Stimulated activated CD8-positive, alpha-beta memory T cell treated with anti-CD3 and anti-CD28 coated beads, Interleukin-4, amount 100 ng/mL, for 48 hours (primary cell): ENCODE results near the gene DNAL4.

ENCODE experiments used
- DNase-seq: peaks from one replicate; pipeline ENCODE4 v3.0.0-alpha.2; 2020

DNAL4 gene, protein sequence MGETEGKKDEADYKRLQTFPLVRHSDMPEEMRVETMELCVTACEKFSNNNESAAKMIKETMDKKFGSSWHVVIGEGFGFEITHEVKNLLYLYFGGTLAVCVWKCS

DNA sequence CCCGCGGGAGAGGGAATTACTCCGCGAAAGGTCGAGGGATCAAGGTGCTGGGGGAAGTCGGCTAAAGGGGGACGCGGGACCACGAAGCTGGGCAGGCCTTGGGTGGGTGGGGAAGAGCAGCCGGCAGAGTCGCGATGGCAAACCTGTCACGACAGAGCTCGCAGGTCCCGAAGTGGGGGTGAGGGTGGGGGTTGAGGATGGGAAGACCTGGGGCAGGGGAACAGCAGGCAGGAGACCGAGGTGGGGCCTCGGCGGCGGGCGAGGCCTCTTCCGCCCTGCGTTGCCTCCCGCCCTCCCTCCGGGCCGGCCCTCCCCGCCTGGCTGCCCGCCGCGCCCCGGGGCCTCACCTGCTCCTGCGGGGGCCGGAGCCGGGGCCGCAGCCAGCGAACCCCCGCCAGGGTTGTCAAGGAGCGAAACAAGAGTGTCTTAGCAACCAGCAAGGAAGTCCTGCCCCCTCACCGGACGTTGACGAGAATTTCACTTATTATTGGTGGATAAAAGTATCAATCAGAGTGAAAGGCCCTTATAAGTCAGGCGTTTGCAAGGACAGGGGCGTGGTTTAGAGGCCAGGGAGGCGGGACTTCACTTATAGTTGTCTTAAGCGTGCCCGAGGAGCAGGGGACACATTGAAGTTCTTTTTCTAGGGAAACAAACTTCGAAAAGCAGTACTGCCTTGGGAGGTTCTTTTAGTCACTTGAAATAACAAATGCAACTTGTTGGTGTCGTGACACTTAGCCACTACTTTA is at the start of gene DNAL4:
DNAL4 (minus strand) TSS at position 423 of the 746 bp plus-strand sequence. CDS start 11,412 bp downstream, outside the sequence.
- peak; percentile 93 for DNase-seq

DNA sequence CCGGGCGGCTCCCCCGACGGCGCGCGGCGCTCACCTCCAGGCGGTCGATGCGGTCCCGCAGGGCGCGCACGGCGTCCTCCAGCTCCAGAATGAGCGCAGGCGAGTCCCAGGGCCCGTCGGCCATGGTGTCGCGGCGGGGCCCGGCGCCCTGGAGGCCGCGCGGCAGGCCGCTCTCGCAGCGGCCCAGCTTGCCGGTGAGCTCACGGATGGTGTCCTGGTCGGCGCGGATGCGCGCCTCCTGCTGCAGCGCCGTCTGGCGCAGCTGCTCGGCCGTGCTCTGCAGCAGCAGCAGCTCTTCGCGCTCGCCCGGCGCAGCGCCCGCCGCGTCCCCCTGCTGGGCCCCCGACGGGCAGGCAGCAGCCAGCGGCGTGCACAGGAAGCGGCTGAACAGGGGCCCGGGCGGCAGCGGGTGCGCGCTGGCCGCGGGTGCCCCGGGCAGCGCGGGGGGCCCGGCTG is 49.3 kb upstream of the DNAL4 start:
- peak; percentile 64 for DNase-seq

DNA sequence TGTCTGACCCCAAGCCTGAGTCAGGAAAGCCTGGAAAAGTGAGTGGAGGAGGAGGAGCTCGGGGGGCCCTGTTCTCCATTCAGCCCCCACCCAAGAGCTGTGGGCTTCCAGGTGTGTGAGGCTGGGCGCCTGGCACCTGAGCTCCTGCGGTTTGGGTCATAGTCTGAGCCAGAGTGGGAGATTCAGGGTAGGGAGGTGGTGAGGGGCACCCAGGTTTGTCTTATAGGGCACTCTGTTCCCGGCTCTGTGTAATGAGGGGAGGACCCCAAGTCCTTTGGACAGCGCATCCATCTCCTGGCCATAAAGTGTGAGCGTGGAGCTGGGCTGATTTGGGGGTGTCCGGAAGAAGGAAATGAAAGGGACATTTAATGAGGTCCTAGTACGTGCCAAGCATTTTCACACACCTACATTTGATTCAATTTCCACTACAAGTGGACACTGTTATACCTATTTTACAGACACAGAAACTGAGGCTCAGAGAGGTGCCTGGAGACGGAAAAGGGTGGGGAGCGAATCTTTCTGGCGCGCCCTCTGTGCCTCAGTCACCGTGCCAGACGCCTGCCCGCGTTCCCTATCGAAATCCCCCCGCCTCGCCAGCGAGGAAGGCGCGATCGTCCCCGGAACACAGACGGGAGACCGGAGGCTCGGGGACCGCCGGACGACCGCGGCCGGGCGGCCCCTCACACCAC is 48.7 kb upstream of the DNAL4 start:
- no peak for DNase-seq

DNA sequence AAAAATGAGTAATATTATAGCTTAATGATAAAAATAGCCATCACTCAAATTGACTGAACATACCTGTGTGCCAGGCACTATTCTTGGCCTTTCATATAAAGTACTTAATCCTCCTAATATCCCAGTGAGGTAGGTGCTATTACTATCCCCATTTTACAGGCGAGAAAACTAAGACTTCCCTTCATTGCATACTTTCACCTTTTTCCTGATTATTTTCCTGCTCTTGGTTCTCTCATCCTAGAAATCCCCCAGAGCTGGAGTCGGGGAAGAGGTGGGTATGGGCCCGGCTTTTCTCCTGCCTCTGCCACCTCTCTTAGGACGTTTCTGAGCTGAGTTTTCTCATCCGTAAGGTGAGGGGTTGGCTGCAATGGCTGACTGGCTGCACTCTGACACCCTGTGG is 47.7 kb upstream of the DNAL4 start:
- DNase-seq: no peak

DNA sequence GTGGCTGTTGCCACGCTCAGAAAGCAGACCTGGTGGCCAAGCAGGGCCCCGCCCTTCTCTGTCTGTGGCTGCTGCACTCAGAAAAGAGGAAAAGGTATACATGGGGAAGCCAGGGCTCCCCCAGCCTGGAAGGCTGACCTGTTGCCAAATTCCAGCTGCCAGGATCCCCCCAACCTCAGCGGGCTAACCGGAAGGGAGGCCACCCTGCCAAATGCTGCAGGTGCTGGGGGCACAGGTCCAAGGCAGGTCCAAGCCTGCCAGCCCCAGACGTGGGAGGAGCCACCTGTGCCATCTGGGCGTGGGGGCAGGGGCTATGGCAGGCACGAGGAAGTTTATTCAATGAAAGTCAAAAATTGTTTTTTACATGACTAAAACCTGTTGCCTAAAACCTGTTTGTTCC is 47.3 kb upstream of the DNAL4 start:
- DNase-seq: no peak

DNA sequence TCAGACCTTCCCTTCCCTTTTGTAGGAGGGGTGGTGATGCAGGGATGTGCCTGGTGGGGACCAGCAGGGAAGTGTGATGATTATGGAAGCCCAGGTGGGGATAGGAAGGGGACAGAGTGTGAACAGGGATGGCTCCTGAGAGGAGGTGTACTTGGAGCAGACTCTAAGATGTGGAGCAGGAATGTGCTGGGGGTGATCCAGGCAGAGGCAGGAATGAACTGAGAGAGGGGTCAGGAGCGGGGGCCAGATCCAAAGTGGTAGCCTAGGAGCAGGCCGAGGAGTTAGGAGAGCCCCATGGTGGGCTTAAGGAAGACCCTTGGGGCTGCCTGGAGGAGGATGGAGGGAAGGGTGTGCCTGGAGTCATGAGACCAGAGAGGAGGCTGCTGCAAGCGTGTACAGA is 46.2 kb upstream of the DNAL4 start:
- no peak for DNase-seq

DNA sequence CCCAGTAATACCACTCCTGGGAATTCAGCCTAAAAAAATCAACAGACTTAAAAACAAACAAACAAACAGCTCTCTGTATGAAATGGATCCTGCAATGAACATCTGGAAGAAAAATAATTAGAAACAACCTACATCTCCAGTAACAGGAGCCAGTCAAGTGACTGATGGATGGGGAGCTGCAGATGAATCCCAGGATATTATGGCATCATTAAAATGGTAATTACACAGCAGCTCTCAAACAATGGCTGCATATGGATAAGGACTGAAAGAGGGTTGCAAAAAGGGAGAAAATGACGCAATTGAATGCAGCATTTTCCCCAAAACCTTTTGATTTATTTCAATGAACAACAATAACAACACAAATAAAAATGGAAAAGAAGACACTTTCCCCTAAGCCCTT is 45.7 kb upstream of the DNAL4 start:
- DNase-seq: no peak

DNA sequence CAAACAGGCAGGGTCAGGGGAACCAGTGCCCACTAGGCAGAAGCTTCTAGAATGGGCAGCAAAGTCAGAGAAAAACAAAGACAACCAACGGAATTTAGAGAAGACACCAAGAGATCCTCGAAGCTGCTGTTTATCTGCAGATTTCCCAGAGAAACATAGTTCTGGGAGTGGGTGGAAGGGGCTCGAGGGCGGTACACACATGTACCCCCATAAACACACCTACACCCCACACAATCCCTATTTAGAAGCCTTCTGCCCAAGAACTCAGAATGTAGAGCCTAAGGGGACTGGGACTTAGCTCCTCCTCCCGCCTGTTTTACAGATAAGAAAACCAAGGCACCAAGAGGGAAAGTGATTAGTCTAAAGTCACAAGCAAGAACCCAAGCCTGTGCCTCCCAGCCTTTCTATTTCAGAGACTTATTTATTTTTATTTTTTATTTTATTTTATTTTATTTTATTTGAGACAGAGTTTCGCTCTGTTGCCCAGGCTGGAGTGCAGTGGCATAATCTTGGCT is 43.5 kb upstream of the DNAL4 start:
- no peak for DNase-seq

DNA sequence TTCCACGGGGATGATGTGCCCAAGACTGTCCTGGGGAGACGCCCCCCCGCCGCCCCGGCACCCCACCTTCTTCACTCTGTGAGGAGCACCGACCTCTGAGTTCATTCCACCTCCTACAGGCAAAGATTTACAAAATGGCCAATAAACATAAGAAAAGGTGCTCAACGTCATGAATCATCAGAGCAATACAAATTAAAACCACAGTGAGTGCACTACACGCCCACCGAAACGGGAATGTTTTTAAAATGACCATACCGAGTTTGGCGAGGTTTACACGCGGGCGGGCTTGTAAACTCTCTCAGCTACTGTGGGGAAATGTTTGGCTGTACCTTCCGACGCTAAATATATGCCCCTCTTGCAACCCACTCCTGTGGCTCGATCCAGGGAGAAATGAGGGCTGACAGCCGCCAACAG is 42.0 kb upstream of the DNAL4 start:
- no peak for DNase-seq

DNA sequence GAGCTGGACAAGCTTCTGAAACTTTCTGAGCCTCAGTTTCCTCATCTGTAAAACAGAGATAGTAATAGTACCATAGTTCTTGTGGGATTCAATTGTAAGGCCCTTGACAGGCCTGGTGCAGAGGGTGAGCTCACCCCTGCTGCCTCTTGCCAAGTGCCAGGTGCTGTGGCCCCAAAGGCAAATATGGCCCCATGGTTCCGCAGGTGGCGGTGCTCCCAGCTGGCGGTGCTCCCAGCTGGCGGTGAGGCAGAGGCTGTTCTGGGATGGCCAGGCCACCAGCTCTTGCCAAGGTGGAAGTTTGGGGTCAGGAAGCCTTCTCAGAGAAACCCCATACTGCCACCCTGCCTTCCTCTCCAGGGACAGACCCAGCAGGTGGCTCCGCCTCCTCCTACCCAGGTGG is 41.0 kb upstream of the DNAL4 start:
- no peak for DNase-seq

DNA sequence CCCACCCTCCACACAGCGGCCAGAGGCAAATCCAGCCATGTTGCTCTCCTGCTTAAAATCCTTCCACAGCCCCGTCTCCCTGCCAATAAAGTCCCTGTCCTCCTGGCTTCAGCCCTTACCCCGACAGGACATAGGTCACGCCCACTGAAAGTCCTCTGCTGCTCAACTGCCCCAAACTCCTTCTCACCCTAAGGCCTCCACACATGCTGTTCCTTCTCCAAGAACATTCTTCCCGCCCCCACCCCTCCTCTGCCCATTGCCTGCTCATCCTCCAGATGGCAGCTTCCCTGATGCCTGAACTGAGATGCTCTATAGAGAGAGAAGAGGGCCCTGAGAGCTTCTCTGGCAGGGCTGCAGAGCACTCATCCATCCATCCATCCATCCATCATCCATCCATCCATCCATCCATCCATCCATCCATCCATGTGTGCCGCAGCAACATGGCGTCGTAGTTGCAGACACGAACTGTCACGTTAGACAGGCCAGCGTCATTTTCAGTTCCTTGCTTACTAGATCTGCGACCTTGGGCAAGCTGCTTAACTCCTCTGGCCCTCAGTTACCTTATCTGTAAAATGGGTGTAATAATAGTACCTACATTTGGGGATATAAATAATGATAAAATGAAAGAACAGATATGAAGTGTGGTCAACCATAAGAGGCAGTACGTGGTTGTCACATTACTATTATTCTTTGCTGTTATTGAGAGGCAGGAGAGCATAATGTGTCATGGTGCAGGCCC is 40.4 kb upstream of the DNAL4 start:
- no peak for DNase-seq

DNA sequence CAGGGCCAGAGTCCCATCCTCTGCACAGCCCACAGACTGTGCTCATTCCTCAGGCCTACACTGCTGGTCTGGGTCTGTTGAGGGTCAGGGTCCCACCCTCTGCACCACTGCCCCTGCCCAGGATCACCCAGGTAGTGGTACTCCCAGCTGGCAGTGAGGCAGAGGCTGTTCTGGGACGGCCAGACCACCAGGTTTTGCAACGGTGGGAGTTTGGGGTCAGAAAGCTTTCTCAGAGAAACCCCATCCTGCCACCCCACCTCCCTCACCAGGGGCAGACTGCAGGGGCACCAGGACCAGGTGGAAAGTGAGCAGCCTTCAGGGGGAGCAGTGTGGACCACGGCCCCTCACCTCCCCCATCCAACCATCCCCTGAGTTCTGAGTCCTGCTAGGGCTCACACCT is 39.1 kb upstream of the DNAL4 start:
- DNase-seq: no peak

DNA sequence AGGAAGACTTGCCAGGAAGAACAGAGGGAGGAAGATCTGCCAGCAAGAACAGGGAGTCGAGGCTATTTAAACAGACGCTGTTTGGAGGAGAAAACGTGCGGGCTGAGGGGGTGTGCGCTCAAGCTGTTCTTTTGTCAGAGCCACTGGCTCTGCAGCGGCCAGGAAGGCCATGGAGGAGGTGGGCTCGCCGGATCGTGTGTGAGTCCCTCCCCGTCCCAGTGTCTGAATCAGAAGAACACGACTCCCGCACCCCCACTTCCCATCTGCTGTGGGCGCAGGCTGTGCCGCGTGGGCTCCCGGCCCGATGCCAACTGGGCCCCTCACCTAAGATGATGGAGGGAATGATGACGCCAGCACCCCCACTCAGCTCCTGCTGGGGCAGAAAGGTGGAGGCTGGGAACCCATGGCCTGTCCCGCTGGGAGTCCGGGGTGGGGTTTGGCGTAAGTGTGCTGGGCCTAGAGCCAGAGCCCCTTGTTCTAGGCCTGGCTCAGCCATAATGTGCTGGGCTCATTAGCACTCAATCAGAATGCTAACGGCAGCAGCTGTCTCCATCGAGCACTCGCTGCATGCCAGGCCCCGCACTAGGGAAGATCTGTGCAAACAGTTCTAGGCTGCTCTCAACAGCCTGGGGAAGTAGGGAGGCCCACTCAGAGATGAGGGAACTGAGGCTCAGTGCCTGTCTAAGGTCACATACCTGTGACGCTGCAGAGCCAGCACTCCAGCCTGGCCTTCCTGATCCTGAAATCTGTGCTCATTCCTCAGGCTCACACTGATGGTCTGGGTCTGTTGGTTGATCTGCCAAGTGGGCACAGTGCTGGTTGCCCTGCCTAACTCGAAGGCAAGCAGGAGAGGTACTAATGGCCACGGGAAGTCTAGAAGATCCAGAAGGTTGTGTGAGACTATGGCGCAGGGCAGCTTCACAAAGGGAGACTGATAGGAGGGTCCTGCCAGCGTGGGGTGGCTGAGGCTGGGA is 38.3 kb upstream of the DNAL4 start:
- no peak for DNase-seq

DNA sequence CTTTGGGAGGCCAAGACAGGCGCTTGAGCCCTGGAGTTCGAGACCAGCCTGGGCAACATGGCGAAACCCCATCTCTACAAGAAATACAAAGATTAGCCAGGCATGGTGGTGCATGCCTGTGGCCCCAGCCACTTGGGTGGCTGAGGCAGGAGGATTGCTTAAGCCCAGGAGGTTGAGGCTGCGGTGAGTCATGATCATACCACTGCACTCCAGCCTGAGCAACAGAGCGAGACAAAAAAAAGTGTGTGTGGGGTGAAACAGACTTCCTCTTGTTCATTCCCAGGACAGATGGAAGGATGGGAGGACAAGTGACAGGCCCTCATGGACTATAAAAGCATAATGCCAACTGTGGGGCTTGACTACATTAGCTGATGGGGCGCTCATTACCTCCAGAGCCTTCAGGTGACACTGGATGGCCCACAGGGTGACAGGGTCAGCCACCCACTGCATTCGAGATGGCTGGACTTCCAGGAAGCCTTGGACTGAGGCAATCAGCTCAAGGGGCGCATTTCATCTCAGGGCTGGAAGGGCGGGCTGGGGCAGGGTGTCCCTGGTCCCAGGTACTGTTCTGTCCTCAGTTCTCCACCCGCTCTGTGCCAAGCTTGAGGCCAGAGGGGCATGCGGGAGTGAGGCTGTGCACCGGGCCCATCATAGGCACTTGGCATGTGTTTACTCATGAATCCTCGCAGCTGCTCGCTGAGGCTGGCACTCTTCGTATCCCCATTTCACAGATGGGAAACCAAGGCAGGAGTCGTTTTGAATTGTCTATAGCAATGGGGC is 37.4 kb upstream of the DNAL4 start:
- no peak for DNase-seq

DNA sequence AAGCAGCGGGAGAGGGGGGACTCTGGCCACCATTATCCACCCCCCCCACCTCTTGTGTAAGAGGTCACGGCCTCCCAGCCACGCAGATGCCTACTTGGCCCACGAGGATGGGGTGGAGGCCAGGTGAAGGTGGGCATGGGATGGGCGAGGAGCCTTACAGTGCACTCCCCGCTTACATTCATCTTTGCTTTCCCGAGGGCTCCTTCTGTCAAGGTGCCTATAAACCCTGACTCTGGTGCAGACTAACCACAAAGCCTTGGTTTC is 36.8 kb upstream of the DNAL4 start:
- no peak for DNase-seq

DNA sequence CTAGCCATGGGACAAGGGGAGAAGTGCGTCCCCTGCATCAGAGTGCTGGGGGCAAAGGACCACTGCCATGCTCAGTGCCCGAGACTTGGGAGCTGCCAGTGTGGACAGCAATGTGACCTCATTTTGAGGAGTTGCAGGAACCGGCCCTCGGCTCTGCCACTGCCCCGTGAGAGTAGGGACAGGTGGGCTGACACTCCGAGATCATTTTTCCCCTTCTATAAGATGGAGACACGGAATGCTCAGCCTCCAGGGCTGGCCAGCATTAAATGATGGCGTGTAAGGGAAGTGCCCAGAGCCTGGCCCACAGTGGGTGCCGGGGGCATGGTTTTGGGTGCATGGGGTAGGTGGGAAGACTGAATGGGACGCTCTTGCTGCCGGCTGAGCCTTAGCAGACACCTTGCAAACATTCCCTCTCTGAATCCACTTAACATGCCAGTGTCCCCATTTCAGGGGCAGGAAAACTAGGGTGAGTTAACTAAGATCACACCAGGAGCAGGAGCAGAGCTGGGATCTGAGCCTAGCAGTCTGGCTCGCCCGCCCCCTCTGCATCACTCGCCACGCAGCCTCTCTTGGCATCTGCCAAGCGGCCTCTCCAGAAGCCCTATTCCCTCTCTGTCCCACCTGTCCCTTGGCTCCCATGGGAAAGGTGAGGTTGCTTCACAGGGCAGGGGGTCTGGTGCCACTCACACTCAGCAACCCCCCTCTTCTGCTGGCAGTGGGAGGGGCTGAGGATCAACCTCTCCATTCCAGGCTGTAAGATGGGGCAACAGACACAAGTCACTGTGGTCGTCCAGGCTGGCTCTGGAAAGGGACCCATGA is 36.3 kb upstream of the DNAL4 start:
- no peak for DNase-seq

DNA sequence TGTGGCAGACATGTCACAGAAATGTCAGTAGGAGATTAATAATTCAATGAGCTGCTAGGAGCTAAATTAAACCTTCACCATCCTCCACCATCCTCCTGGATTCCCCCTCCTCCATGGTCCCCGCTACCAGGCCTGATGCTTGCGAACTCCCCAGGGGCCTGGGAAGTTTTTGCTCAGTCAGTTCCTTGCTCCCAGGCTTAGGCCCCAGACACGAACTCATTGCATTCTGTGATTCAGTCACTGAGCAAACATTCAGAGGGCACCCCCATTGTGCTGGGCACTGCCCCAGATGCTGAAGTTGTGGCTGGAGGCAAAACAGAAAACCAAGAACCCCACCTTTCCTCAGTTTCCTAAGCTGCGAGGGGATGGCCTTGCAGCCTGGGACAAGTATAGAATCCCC is 35.5 kb upstream of the DNAL4 start:
- DNase-seq: no peak

DNA sequence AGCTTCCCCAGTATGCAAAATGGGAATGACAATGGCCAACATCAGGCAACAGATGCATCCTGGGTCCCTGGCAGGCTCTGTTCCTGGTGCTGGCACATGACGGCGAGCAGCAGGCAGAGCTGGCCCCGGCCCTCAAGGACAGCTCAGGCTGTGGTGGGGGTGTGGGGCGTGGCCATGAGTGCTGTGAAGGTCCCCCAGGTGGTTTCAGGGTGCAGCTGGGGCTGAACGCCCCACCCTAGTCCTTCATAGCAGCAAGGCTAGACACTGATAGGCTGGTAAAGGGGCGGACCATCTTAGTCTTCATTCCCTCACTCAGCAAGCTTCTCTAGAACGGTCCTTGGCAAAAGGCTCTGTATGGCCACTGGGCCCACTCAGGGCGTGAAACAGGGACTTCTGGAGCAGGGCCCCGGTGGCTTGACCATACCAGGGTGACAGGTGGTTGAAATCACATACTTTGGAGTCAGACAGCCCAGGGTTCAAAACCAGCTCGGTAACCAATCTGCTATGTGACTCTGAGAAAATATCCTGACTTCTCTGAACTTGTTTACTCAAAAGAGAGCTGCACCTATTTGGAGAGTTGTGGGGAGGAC is 34.8 kb upstream of the DNAL4 start:
- no peak for DNase-seq

DNA sequence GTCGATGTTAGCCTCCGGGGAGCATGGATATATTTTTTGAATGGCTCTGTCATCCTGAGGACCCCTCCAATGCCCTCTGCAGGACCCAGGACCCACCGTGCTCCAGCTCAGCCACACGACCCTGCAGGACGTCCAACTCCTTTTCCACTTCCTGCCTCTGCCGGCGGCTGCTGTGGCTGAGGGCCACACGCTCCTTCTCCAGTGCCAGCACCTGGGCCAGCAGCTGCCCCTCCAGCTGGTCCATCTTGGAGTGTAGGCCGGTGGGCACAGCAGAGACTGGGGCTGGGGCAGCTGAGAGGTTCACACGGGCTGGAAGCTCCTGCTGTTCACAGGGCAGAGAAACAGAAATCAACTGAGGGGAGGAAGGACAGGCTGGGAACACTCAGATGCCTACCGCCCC is 34.2 kb upstream of the DNAL4 start:
- DNase-seq: no peak

DNA sequence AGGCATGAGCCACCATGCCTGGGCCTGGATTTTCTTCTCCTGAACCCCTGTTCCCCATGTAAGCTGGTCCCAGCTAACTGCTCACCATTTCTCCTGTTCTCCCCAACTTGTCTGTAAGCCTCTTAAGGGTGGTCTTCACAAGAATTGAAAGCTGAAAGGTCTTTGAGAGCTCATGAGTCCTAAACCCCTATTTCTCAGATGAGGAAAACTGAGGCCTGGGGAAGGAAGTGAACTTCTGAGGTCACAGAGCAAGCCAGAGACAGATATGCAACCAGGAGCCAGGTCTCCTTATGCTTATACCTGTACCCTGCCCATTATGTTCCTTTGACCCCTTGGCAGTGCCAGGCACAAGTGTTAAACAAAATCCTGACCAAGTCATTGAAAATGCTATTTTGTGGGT is 33.6 kb upstream of the DNAL4 start:
- DNase-seq: no peak
